Left ventricle myocardium inferior (tissue), 1 donor: ENCODE data around the gene RAX2. TPM values are rescaled to one million over a fixed set of nuclear protein-coding genes. Genes with fewer than 3 reads are reported as not detected.

Experiments
- DNase-seq: peaks from one replicate; pipeline ENCODE4 v3.0.0-alpha.2; 2020
- H3K27ac ChIP-seq: fragments of 200-600 bp; replicated peaks from 2 replicates; pipeline ENCODE4 v1.8.0; 2021
- H3K27me3 ChIP-seq: fragments of 200-600 bp; 2 replicates; pipeline ENCODE4 v1.8.0; 2021; ENCODE audit warnings: low read depth
- H3K36me3 ChIP-seq: fragments of 200-600 bp; 2 replicates; pipeline ENCODE4 v1.8.0; 2021
- H3K4me1 ChIP-seq: fragments of 200-600 bp; 2 replicates; pipeline ENCODE4 v1.8.0; 2021
- H3K4me3 ChIP-seq: fragments of 200-600 bp; 2 replicates; pipeline ENCODE4 v1.8.0; 2021; ENCODE audit warnings: mild to moderate bottlenecking, moderate library complexity
- H3K9me3 ChIP-seq: fragments of 200-600 bp; replicated peaks from 2 replicates; pipeline ENCODE4 v1.8.0; 2021
- intact Hi-C: fragments of 100-400 bp; cut with micrococcal nuclease; formaldehyde crosslinking; loops from one replicate; pipeline ENCODE4 v1.11.0; 2022
- total RNA-seq: library from RNA; stranded (reverse); fragmentation: NEBNext Ultra II Directional; extraction: Animal tissue kit (Norgen Biotek cat#: 25700); gene quantifications from one replicate; pipeline ENCODE4 v1.2.1, GENCODE V29; 2021
- TF ChIP-seq, protein P1 (sequence below): fragments of 200-600 bp; IDR thresholded peaks from 2 replicates; pipeline ENCODE4 v1.8.0; 2021; ENCODE audit warnings: antibody characterized with exemption, mild to moderate bottlenecking, borderline replicate concordance
- donor health status: DM: no; HTN: yes; CAD: no; lungs with severe emphysema.

The RAX2 gene
- total RNA-seq, 1 donor from 2014 or later, result not detected

DNA sequence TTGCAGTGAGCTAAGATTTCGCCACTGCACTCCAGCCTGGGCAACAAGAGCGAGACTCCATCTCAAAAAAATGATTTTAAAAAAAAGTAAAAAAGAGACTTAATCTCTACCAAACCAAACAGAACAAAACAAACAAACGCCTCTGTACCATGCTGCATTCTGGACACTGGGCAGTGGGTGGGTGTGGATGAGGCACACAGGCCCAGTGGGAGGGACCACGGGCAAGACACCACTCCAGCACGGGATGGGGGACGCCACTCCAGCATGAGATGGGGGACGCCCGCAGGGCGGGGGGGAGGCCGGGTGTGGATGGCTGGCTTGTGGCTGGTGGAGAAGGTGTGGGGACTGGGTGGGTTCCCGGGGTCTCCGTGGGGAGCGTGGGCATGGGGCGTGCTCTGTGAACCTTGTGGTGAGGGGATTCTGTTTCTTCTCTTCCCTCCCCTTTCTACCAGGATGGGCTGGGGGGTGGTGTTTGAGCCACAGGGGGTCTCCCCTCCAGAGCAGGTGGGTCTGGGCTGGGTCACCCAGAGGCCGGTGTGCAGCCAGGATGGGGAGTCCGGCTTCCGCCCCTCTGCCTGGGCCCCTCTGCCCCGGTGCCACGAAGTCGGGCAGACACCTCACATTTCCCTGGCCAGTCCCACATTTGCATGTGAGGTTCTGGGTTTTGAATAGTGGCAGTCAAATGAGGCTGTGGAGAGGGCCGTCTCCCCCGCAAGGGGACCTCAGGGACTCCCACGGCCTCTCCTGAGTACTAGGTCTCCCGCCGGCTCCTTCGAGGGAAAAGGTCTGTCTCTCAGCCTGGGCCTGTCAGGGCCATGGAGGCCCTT, 38.1 kb upstream of the RAX2 start:
- intact Hi-C loops, result no loop called here
- no peak overlapping the region for H3K27ac ChIP-seq

GRCh38 chr19:3808420-3809143, 36.6 kb upstream of the RAX2 start:
- Histone ChIP-seq H3K4me3 (no peak overlapping the region), H3K9me3 (no peaks in the 10 kb centered on the region), H3K4me1 (peaks cover 33% of the 10 kb centered on the region), H3K27me3 (peaks cover 37% of the 10 kb centered on the region), H3K27ac (peak overlapping the region; percentile 66), H3K36me3 (no peaks in the 10 kb centered on the region)
- DNase-seq, result no peak
- TF ChIP-seq, protein P1, sequence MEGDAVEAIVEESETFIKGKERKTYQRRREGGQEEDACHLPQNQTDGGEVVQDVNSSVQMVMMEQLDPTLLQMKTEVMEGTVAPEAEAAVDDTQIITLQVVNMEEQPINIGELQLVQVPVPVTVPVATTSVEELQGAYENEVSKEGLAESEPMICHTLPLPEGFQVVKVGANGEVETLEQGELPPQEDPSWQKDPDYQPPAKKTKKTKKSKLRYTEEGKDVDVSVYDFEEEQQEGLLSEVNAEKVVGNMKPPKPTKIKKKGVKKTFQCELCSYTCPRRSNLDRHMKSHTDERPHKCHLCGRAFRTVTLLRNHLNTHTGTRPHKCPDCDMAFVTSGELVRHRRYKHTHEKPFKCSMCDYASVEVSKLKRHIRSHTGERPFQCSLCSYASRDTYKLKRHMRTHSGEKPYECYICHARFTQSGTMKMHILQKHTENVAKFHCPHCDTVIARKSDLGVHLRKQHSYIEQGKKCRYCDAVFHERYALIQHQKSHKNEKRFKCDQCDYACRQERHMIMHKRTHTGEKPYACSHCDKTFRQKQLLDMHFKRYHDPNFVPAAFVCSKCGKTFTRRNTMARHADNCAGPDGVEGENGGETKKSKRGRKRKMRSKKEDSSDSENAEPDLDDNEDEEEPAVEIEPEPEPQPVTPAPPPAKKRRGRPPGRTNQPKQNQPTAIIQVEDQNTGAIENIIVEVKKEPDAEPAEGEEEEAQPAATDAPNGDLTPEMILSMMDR, result no peak
- intact Hi-C loops, result no loop called here

More for the DNA sequence above, 38.1 kb upstream of the RAX2 start:
- Histone ChIP-seq H3K4me1 (peaks cover 36% of the 10 kb centered on the region), H3K9me3 (no peaks in the 10 kb centered on the region), H3K4me3 (no peak overlapping the region), H3K27me3 (peaks cover 27% of the 10 kb centered on the region), H3K36me3 (no peaks in the 10 kb centered on the region)
- no peak for DNase-seq
- TF ChIP-seq, protein P1, result no peak

GRCh38 chr19:3807574-3808354, 35.7 kb upstream of the RAX2 start:
- no peak for DNase-seq
- Histone ChIP-seq H3K36me3 (no peaks in the 10 kb centered on the region), H3K27me3 (peaks cover 46% of the 10 kb centered on the region), H3K4me1 (peaks cover 25% of the 10 kb centered on the region), H3K27ac (peak overlapping the region; percentile 66), H3K4me3 (no peak overlapping the region), H3K9me3 (no peaks in the 10 kb centered on the region)
- intact Hi-C loops, result no loop called here
- TF ChIP-seq, protein P1, result no peak

DNA sequence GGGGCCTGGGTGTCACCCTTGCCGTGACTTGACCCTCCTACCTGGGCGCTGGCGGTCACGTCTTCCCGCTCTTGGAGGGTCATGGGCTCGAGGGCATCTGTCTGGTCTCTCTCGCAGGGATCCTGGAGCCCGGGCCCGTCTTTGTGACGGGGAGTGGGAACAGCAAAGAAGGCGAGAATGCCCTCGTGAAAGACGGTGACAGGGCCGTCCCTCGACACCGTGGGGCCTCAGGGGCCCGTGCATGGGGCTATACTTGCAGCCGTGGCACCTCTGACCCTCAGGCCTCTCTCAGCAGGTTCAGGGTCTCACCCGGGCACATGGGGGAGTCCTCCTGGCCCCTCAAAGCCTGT, 35.1 kb upstream of the RAX2 start:
- Histone ChIP-seq H3K27ac (no peak overlapping the region), H3K4me1 (peaks cover 21% of the 10 kb centered on the region), H3K9me3 (no peaks in the 10 kb centered on the region), H3K27me3 (peaks cover 52% of the 10 kb centered on the region), H3K4me3 (no peak overlapping the region), H3K36me3 (no peaks in the 10 kb centered on the region)
- intact Hi-C loops, result no loop called here
- DNase-seq, result no peak
- TF ChIP-seq, protein P1, result no peak

DNA sequence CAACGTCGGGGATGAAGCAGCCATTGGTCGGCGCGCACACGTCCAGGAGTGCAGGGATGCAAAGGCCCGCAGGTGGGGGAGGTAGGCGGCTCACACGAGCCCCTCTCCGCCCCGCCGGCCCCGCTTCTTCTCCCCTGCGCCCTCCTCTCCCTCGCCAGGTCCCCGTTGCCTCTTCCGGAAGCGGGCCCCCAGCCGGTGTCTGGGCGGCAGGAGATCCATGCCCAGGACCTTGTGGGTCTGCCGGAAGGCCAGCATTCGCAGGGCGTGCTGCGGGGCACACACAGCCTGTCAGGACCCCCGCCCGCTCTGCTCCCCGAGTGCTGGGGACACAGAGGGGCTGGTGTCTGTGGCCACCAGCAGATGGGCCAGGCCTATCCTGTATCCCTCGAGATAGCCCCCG, 33.8 kb upstream of the RAX2 start:
- H3K27me3 ChIP-seq, result peaks cover 55% of the 10 kb centered on the region
- DNase-seq, result no peak
- H3K4me1 ChIP-seq, result peaks cover 23% of the 10 kb centered on the region
- no peak overlapping the region for H3K27ac ChIP-seq
- H3K36me3 ChIP-seq, result no peaks in the 10 kb centered on the region
- TF ChIP-seq, protein P1, result no peak
- H3K9me3 ChIP-seq, result no peaks in the 10 kb centered on the region
- no peak overlapping the region for H3K4me3 ChIP-seq
- intact Hi-C loops, result no loop called here
